Astrocyte (in vitro differentiated cells and primary cell): Measurements from ENCODE around the gene IFNA13. TPM values are rescaled to one million over a fixed set of nuclear protein-coding genes. Genes with fewer than 3 reads are reported as not detected.
A peak's percentile ranks its signal among the peaks of the same experiment; 100 is the strongest.

Experiments
- DNase-seq: peaks from one replicate; pipeline ENCODE4 v3.0.0-alpha.2; 2010; ENCODE audit warnings: low read depth
- FAIRE-seq: peaks from 2 replicates; lab custom pipeline; 2011; peaks lifted over from hg19 to GRCh38; lab: Jason Lieb, UNC
- H2AFZ ChIP-seq: 2 replicates; pipeline ENCODE4 v1.6.0; 2012; ENCODE audit warnings: low read depth, low read length, inconsistent platforms
- H3K27ac ChIP-seq: 2 replicates; pipeline ENCODE4 v1.5.1; 2011; ENCODE audit warnings: low read depth, low read length, inconsistent platforms
- H3K27me3 ChIP-seq: 2 replicates; pipeline ENCODE4 v1.6.0; 2011; ENCODE audit warnings: low read length, inconsistent platforms; ENCODE audit not compliant: insufficient read depth
- H3K36me3 ChIP-seq: 2 replicates; pipeline ENCODE4 v1.5.1; 2011; ENCODE audit warnings: low read length, inconsistent platforms; ENCODE audit not compliant: insufficient read depth
- H3K4me1 ChIP-seq: 2 replicates; pipeline ENCODE4 v1.5.1; 2011; ENCODE audit warnings: low read length, inconsistent platforms; ENCODE audit not compliant: insufficient read depth
- H3K4me2 ChIP-seq: 2 replicates; pipeline ENCODE4 v1.6.0; 2012; ENCODE audit warnings: low read length, inconsistent platforms
- H3K4me3 ChIP-seq: 2 replicates; pipeline ENCODE4 v1.5.1; 2011; ENCODE audit warnings: low read depth, mild to moderate bottlenecking, low read length, inconsistent platforms; ENCODE audit not compliant: insufficient read depth
- H3K79me2 ChIP-seq: 2 replicates; pipeline ENCODE4 v1.6.0; 2012; ENCODE audit warnings: mild to moderate bottlenecking, low read length, inconsistent platforms; ENCODE audit not compliant: insufficient read depth
- H3K9ac ChIP-seq: 2 replicates; pipeline ENCODE4 v1.6.0; 2012; ENCODE audit warnings: mild to moderate bottlenecking, low read length, inconsistent platforms
- H3K9me3 ChIP-seq: 2 replicates; pipeline ENCODE4 v1.5.1; 2012; ENCODE audit warnings: low read depth, mild to moderate bottlenecking, low read length, inconsistent platforms; ENCODE audit not compliant: insufficient read depth
- H4K20me1 ChIP-seq: 2 replicates; pipeline ENCODE4 v1.6.0; 2012; ENCODE audit warnings: low read length, inconsistent platforms; ENCODE audit not compliant: insufficient read depth
- H3K27ac Mint-ChIP-seq: one replicate; pipeline ENCODE4 v1.8.0; 2021; ENCODE audit warnings: mild to moderate bottlenecking, mixed read lengths; ENCODE audit not compliant: unreplicated experiment
- H3K27me3 Mint-ChIP-seq: one replicate; pipeline ENCODE4 v1.8.0; 2021; ENCODE audit warnings: low read depth, mixed read lengths; ENCODE audit not compliant: unreplicated experiment
- H3K36me3 Mint-ChIP-seq: one replicate; pipeline ENCODE4 v1.8.0; 2021; ENCODE audit warnings: low read depth, mixed read lengths; ENCODE audit not compliant: unreplicated experiment
- H3K4me1 Mint-ChIP-seq: one replicate; pipeline ENCODE4 v1.8.0; 2021; ENCODE audit warnings: low read depth, mixed read lengths; ENCODE audit not compliant: unreplicated experiment
- H3K4me3 Mint-ChIP-seq: one replicate; pipeline ENCODE4 v1.8.0; 2021; ENCODE audit warnings: mild to moderate bottlenecking, moderate library complexity, mixed read lengths; ENCODE audit not compliant: unreplicated experiment
- H3K9me3 Mint-ChIP-seq: one replicate; pipeline ENCODE4 v1.8.0; 2021; ENCODE audit warnings: mild to moderate bottlenecking, mixed read lengths; ENCODE audit not compliant: unreplicated experiment
- EZH2 ChIP-seq: IDR thresholded peaks from 2 replicates; pipeline ENCODE4 v1.6.1; 2012; ENCODE audit warnings: mild to moderate bottlenecking, low read length, inconsistent platforms; ENCODE audit not compliant: insufficient read depth
- total RNA-seq: library from RNA; stranded (reverse); gene quantifications from 2 replicates; pipeline ENCODE4 v1.2.1, GENCODE V29; 2021
- TF ChIP-seq, protein P1 (sequence below): IDR thresholded peaks from 2 replicates; pipeline ENCODE4 v1.5.1; 2011; ENCODE audit warnings: low read depth, mild to moderate bottlenecking, inconsistent platforms, low read length, moderate library complexity; ENCODE audit not compliant: insufficient read depth

IFNA13 gene
- total RNA-seq, 1 donor from 2014 or later, result not detected

DNA sequence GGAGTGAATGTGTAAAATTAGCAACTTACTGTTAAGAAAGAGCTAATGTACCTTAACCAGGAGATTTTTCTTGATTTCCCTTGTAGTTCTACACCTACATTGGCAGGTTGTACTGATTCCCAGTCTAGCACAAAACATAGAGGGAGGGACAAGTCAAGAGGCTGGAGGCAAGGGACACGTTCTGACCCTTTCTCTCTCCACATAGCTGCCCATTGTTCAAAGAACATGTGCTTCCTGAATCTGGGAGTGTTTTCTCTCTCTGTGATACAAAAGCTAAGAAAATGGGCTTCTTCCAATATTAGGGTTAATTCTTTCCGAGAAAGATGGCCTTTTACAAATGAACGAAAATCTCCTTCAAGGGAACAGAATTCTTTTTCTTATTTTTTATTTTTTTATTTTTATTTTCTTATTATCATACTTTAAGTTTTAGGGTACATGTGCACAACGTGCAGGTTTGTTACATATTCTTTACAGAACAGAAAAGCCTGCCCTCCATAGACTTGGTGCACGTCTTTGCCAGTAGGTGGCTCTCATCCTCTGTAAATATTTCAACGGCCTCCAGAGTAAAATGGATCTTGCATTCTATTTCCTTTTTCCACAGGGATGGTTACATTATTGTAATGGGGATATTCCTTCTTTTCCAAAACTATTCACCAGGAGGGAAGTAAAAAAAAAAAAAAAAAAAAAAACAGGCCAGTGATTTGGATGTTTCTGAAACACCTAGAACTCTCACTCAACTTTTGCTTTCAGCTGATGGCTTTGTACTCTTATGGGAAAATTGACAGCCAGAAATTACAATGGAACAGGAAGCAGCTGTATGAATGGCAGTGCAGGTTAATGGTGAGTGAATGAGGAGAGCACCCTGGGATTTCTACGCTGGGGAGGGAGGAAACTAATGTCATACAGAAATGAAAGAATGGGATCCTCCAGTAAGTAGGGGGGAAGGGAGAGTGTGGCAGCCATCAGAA lies 49.6 kb downstream of the IFNA13 start:
- peak overlapping the region; percentile 21 for H3K9ac ChIP-seq
- peak; percentile 20 for DNase-seq
- H3K27me3 ChIP-seq, result no peaks in the 10 kb centered on the region
- TF ChIP-seq, protein P1, sequence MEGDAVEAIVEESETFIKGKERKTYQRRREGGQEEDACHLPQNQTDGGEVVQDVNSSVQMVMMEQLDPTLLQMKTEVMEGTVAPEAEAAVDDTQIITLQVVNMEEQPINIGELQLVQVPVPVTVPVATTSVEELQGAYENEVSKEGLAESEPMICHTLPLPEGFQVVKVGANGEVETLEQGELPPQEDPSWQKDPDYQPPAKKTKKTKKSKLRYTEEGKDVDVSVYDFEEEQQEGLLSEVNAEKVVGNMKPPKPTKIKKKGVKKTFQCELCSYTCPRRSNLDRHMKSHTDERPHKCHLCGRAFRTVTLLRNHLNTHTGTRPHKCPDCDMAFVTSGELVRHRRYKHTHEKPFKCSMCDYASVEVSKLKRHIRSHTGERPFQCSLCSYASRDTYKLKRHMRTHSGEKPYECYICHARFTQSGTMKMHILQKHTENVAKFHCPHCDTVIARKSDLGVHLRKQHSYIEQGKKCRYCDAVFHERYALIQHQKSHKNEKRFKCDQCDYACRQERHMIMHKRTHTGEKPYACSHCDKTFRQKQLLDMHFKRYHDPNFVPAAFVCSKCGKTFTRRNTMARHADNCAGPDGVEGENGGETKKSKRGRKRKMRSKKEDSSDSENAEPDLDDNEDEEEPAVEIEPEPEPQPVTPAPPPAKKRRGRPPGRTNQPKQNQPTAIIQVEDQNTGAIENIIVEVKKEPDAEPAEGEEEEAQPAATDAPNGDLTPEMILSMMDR, result peak; percentile 73
- TF ChIP-seq EZH2, result no peak
- no peaks in the 10 kb centered on the region for H3K4me1 ChIP-seq
- no peaks in the 10 kb centered on the region for H3K79me2 ChIP-seq
- no peak overlapping the region for H3K27ac ChIP-seq
- Mint-ChIP-seq H3K27me3 (peaks cover 6% of the 10 kb centered on the region), H3K9me3 (no peaks in the 10 kb centered on the region), H3K27ac (no peak overlapping the region), H3K36me3 (peaks cover 2% of the 10 kb centered on the region), H3K4me1 (peaks cover 3% of the 10 kb centered on the region), H3K4me3 (no peak overlapping the region)
- H3K9me3 ChIP-seq, result no peaks in the 10 kb centered on the region
- FAIRE-seq, result peak; percentile 29
- peaks cover 5% of the 10 kb centered on the region for H3K36me3 ChIP-seq
- no peak overlapping the region for H2AFZ ChIP-seq
- no peak overlapping the region for H3K4me2 ChIP-seq
- H4K20me1 ChIP-seq, result no peaks in the 10 kb centered on the region
- H3K4me3 ChIP-seq, result no peak overlapping the region

Other genes with a start within 250 kb of the IFNA13 start
- gene IFNW1, start 226.2 kb downstream of the IFNA13 start, total RNA-seq, result not detected in 2 replicates
- gene IFNA21, start 201.4 kb downstream of the IFNA13 start, total RNA-seq, result not detected in 2 replicates
- not detected in 2 replicates for gene IFNA4, start 180.5 kb downstream of the IFNA13 start, total RNA-seq
- not detected in 2 replicates for gene IFNA7, start 165.9 kb downstream of the IFNA13 start, total RNA-seq
- not detected in 2 replicates for gene IFNA10, start 160.9 kb downstream of the IFNA13 start, total RNA-seq
- gene IFNA16, start 150.7 kb downstream of the IFNA13 start, total RNA-seq, result not detected in 2 replicates
- not detected in 2 replicates for gene IFNA17, start 139.8 kb downstream of the IFNA13 start, total RNA-seq
- gene IFNA14, start 128.1 kb downstream of the IFNA13 start, total RNA-seq, result not detected in 2 replicates
- gene IFNA5, start 62.7 kb downstream of the IFNA13 start, total RNA-seq, result not detected in 2 replicates
- gene KLHL9, start 32.7 kb downstream of the IFNA13 start, total RNA-seq, result 30.3 and 30.4 TPM in 2 replicates
- gene IFNA6, start 17.2 kb downstream of the IFNA13 start, total RNA-seq, result not detected in 2 replicates
- gene IFNA2, start 17.3 kb upstream of the IFNA13 start, total RNA-seq, result not detected in 2 replicates
- gene IFNA8, start 41.1 kb upstream of the IFNA13 start, total RNA-seq, result not detected in 2 replicates
- gene IFNA1, start 72.4 kb upstream of the IFNA13 start, total RNA-seq, result not detected in 2 replicates
- 0.26 and 0.57 TPM in 2 replicates for gene IFNE, start 114.3 kb upstream of the IFNA13 start, total RNA-seq